Thoracic aorta (tissue), 2 donors: Measurements from ENCODE around the gene PIKFYVE. TPM values are rescaled to one million over a fixed set of nuclear protein-coding genes. Genes with fewer than 3 reads are reported as not detected.
A peak's percentile ranks its signal among the peaks of the same experiment; 100 is the strongest.
"Not testable (repeated sequence)": the region's sequence is repeated elsewhere in the genome, so short reads cannot be mapped to it uniquely, and the experiment has no call there.

Experiments used
- ATAC-seq: fragments of 150-250 bp; one replicate; pipeline ENCODE4 v1.8.0; 2017; ENCODE audit warnings: low read depth; ENCODE audit not compliant: insufficient number of reproducible peaks, low FRiP score
- DNase-seq: peaks from one replicate; pipeline ENCODE4 v3.0.0-alpha.2; 2020; ENCODE audit warnings: low spot score
- H3K27ac ChIP-seq, 2 donors: fragments of 200-600 bp; sonication (generic); 1 replicate in 1 of 2; 2 replicates in 1 of 2; pipeline ENCODE4 v1.5.1; 2016; ENCODE audit warnings: mild to moderate bottlenecking in 2 of 2, moderate library complexity in 2 of 2
- H3K27me3 ChIP-seq: fragments of 200-600 bp; sonication (generic); replicated peaks from 2 replicates; pipeline ENCODE4 v1.6.0; 2016; ENCODE audit warnings: mild to moderate bottlenecking; ENCODE audit not compliant: insufficient read depth
- H3K36me3 ChIP-seq: fragments of 200-600 bp; sonication (generic); one replicate; pipeline ENCODE4 v1.5.1; 2016
- H3K4me1 ChIP-seq, 2 donors: fragments of 200-600 bp; sonication (generic); 1 replicate in 1 of 2; 2 replicates in 1 of 2; pipeline versions ENCODE4 v1.5.1 to v1.6.0; 2016; ENCODE audit warnings: low read depth in 2 of 2, mild to moderate bottlenecking in 1 of 2; ENCODE audit not compliant: control insufficient read depth in 1 of 2
- H3K4me3 ChIP-seq: fragments of 200-600 bp; sonication (generic); 2 replicates; pipeline ENCODE4 v1.5.1; 2016; ENCODE audit warnings: mild to moderate bottlenecking
- H3K9me3 ChIP-seq: fragments of 200-600 bp; sonication (generic); 2 replicates; pipeline ENCODE4 v1.5.1; 2016
- CTCF ChIP-seq: fragments of 200-600 bp; sonication (generic); IDR thresholded peaks from one replicate; pipeline ENCODE4 v1.5.1; 2019; ENCODE audit warnings: antibody characterized with exemption
- total RNA-seq, 2 donors: library from RNA; depleted of rRNA; stranded (reverse); fragments of >200 nt; gene quantifications; one replicate each; pipeline versions ENCODE4 v1.1.0 to v1.2.3, GENCODE V29; 2016

PIKFYVE gene
- total RNA-seq, 2 donors from 2014 or later, result 18.0 to 29.4 TPM

- no peak overlapping the region for H3K27ac ChIP-seq
- no peak for TF ChIP-seq CTCF
- no peaks in the 10 kb centered on the region for H3K9me3 ChIP-seq
- no peak for ATAC-seq
- H3K4me3 ChIP-seq, result no peak overlapping the region
- no peak for DNase-seq
- H3K27me3 ChIP-seq, result no peaks in the 10 kb centered on the region
- peaks cover 46% of the 10 kb centered on the region for H3K36me3 ChIP-seq
- peaks cover 4 to 11% of the 10 kb centered on the region in 2 donors for H3K4me1 ChIP-seq
Observed at GRCh38 chr2:208352644-208353567, 86.9 kb downstream of the PIKFYVE start.

GRCh38 chr2:208354964-208355381, 88.9 kb downstream of the PIKFYVE start:
- Histone ChIP-seq H3K4me3 (no peak overlapping the region), H3K27ac (no peak overlapping the region), H3K36me3 (peaks cover 36% of the 10 kb centered on the region), H3K9me3 (no peaks in the 10 kb centered on the region), H3K27me3 (no peaks in the 10 kb centered on the region), H3K4me1 (peaks cover 11 to 13% of the 10 kb centered on the region in 2 donors)
- DNase-seq, result no peak
- ATAC-seq, result no peak
- TF ChIP-seq CTCF, result no peak

GRCh38 chr2:208356420-208356819, 90.4 kb downstream of the PIKFYVE start:
- not testable (repeated sequence) for DNase-seq, H3K27me3 ChIP-seq, H3K4me3 ChIP-seq, H3K9me3 ChIP-seq, ATAC-seq
- peaks cover 27% of the 10 kb centered on the region for H3K36me3 ChIP-seq
- H3K4me1 ChIP-seq, result peaks cover 11 to 13% of the 10 kb centered on the region in 2 donors
- peak overlapping the region in 1 of 2 donors; percentile 26 for H3K27ac ChIP-seq

- H3K4me1 ChIP-seq, result peaks cover 11 to 13% of the 10 kb centered on the region in 2 donors
- DNase-seq (no peak), ATAC-seq (no peak)
- peak overlapping the region in 1 of 2 donors; percentile 9 for H3K27ac ChIP-seq
- peaks cover 21% of the 10 kb centered on the region for H3K36me3 ChIP-seq
- H3K4me3 ChIP-seq, result no peak overlapping the region
- H3K27me3 ChIP-seq, result no peaks in the 10 kb centered on the region
- TF ChIP-seq CTCF, result no peak
- no peaks in the 10 kb centered on the region for H3K9me3 ChIP-seq
Observed at GRCh38 chr2:208356846-208357574, 91.0 kb downstream of the PIKFYVE start.

- peaks cover 7% of the 10 kb centered on the region for H3K36me3 ChIP-seq
- H3K9me3 ChIP-seq, result no peaks in the 10 kb centered on the region
- no peaks in the 10 kb centered on the region for H3K27me3 ChIP-seq
- DNase-seq (no peak), ATAC-seq (no peak)
- no peak for TF ChIP-seq CTCF
- H3K27ac ChIP-seq, result no peak overlapping the region
- peaks cover 11 to 13% of the 10 kb centered on the region in 2 donors for H3K4me1 ChIP-seq
- no peak overlapping the region for H3K4me3 ChIP-seq
Observed at GRCh38 chr2:208358758-208359631, 92.9 kb downstream of the PIKFYVE start.
